Parathyroid adenoma (tissue), 2 donors: ENCODE results near the gene KICS2.

ENCODE experiments used
- H2AFZ ChIP-seq: fragments of 300-600 bp; sonication (generic); one replicate; pipeline ENCODE4 v1.7.0; 2017; ENCODE audit warnings: antibody characterized with exemption, mild to moderate bottlenecking
- H3K27ac ChIP-seq: fragments of 300-600 bp; sonication (generic); one replicate; pipeline ENCODE4 v1.7.0; 2017
- H3K27me3 ChIP-seq: fragments of 300-600 bp; sonication (generic); one replicate; pipeline ENCODE4 v1.7.0; 2017; ENCODE audit warnings: low read length; ENCODE audit not compliant: control insufficient read depth, insufficient read depth
- H3K36me3 ChIP-seq: fragments of 300-600 bp; sonication (generic); one replicate; pipeline ENCODE4 v1.7.0; 2017; ENCODE audit warnings: low read length; ENCODE audit not compliant: control insufficient read depth, insufficient read depth
- H3K4me1 ChIP-seq: fragments of 300-600 bp; sonication (generic); one replicate; pipeline ENCODE4 v1.7.0; 2017; ENCODE audit warnings: control low read depth
- H3K4me2 ChIP-seq: fragments of 300-600 bp; sonication (generic); one replicate; pipeline ENCODE4 v1.7.0; 2017; ENCODE audit warnings: low read length
- H3K4me3 ChIP-seq: fragments of 300-600 bp; sonication (generic); one replicate; pipeline ENCODE4 v1.7.0; 2017; ENCODE audit warnings: low read depth, low read length
- H3K79me2 ChIP-seq: fragments of 300-600 bp; sonication (generic); one replicate; pipeline ENCODE4 v1.7.0; 2017; ENCODE audit warnings: control low read depth
- H3K9ac ChIP-seq: fragments of 300-600 bp; sonication (generic); one replicate; pipeline ENCODE4 v1.7.0; 2017; ENCODE audit warnings: mild to moderate bottlenecking
- H3K9me3 ChIP-seq: fragments of 300-600 bp; sonication (generic); one replicate; pipeline ENCODE4 v1.7.0; 2017; ENCODE audit warnings: low read length; ENCODE audit not compliant: control insufficient read depth
- TF ChIP-seq, protein P1 (sequence below): fragments of 300-600 bp; sonication (generic); IDR thresholded peaks from one replicate; pipeline ENCODE4 v1.7.0; 2017; ENCODE audit warnings: antibody characterized with exemption, mild to moderate bottlenecking
- donor health status: primary hyperparathyroidism.

The KICS2 gene

DNA sequence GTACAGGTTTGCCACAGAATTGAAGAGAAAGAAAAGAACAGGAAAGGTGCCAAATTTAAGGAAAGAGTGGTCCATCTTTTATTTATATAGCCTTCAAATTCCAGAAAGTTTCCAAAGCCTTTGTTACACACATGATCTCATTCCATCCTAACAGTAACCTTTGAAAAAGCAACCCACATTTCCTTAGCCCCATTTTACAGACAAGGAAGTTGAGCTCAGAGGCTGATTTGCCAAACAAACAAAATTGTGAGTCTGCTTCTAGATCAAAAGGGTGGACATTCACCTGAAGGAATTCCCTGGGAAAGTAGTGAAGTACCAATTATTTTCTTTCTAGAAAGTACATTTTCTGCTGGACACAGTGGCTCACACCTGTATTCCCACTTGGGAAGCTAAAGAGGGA is 32.0 kb downstream of the KICS2 start:
- Histone ChIP-seq H3K27me3 (no peaks in the 10 kb centered on the region), H3K9me3 (no peaks in the 10 kb centered on the region), H3K9ac (no peak overlapping the region), H3K4me2 (no peak overlapping the region), H3K36me3 (no peaks in the 10 kb centered on the region), H3K4me3 (no peak overlapping the region), H3K79me2 (no peaks in the 10 kb centered on the region), H2AFZ (no peak overlapping the region), H3K4me1 (no peaks in the 10 kb centered on the region), H3K27ac (no peak overlapping the region)
- TF ChIP-seq, protein P1, sequence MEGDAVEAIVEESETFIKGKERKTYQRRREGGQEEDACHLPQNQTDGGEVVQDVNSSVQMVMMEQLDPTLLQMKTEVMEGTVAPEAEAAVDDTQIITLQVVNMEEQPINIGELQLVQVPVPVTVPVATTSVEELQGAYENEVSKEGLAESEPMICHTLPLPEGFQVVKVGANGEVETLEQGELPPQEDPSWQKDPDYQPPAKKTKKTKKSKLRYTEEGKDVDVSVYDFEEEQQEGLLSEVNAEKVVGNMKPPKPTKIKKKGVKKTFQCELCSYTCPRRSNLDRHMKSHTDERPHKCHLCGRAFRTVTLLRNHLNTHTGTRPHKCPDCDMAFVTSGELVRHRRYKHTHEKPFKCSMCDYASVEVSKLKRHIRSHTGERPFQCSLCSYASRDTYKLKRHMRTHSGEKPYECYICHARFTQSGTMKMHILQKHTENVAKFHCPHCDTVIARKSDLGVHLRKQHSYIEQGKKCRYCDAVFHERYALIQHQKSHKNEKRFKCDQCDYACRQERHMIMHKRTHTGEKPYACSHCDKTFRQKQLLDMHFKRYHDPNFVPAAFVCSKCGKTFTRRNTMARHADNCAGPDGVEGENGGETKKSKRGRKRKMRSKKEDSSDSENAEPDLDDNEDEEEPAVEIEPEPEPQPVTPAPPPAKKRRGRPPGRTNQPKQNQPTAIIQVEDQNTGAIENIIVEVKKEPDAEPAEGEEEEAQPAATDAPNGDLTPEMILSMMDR = no peak

- Histone ChIP-seq H3K4me2 (no peak overlapping the region), H2AFZ (no peak overlapping the region), H3K9me3 (no peaks in the 10 kb centered on the region), H3K27ac (no peak overlapping the region), H3K4me3 (no peak overlapping the region), H3K36me3 (no peaks in the 10 kb centered on the region), H3K9ac (no peak overlapping the region), H3K27me3 (no peaks in the 10 kb centered on the region), H3K4me1 (no peaks in the 10 kb centered on the region), H3K79me2 (no peaks in the 10 kb centered on the region)
- TF ChIP-seq, protein P1 = no peak
Observed at GRCh38 chr12:64189530-64189929, 32.6 kb downstream of the KICS2 start.

DNA sequence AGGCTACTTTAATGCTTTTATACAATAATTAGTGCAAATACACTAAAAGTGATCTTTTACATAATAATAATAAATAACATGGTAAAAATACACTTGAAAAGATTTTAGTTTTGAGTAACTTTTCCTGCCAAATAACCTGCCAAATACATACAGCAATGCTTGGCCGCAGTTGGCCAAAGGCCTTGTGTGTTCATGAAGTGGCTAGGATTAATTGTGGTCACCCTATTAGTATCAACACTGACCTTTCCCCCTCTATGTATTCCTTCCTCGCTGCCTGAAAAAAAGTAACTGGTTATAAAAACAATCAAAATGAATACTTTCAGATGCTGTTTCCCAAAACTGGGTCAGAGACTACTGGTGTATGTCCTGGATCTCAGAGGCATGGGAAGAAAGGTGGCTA is 34.3 kb downstream of the KICS2 start:
- TF ChIP-seq, protein P1 = no peak
- Histone ChIP-seq H3K4me3 (no peak overlapping the region), H3K4me1 (no peaks in the 10 kb centered on the region), H3K79me2 (no peaks in the 10 kb centered on the region), H3K36me3 (no peaks in the 10 kb centered on the region), H3K4me2 (no peak overlapping the region), H3K27me3 (no peaks in the 10 kb centered on the region), H3K9ac (no peak overlapping the region), H2AFZ (no peak overlapping the region), H3K27ac (no peak overlapping the region), H3K9me3 (no peaks in the 10 kb centered on the region)

DNA sequence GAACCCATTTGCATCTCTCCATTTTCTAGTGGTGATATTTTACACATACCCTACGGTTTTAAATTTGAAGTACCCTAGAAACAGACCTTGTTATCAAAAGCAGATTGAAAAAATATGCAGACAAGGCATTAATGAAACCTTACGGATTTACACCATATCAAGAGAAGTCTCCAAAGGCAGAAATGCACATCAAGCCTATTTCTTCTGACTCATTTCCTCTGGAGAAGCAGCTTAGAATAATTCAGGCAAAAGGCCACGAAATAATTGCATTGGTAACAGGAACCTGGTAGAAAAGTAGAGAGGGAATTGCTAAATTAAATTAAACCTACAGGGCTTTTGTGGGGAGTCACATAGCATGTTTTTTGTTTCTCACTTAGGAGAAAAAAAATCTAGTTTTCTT is 34.7 kb downstream of the KICS2 start:
- Histone ChIP-seq H3K9me3 (no peaks in the 10 kb centered on the region), H3K79me2 (no peaks in the 10 kb centered on the region), H2AFZ (no peak overlapping the region), H3K4me3 (no peak overlapping the region), H3K27ac (no peak overlapping the region), H3K4me1 (no peaks in the 10 kb centered on the region), H3K27me3 (no peaks in the 10 kb centered on the region), H3K4me2 (no peak overlapping the region), H3K36me3 (no peaks in the 10 kb centered on the region), H3K9ac (no peak overlapping the region)
- TF ChIP-seq, protein P1 = no peak

DNA sequence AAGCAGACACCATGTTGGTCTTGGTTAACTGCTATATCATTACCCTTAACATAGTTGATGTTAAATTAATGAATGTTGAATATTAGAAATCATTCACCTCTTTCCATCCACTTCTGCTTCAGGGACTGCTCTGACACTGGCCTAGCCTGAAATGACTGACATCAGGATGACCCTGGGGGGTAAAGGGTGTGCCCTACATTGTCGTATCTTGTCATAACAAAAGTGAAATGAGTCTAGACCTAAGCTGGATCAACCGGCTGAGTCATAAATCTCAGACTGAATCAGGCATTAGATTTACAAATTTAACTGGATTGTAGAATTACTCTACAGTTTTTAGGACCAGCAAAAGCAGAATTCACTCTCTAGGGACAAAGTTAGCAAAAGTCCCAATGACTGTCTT is 35.3 kb downstream of the KICS2 start:
- Histone ChIP-seq H3K9me3 (no peaks in the 10 kb centered on the region), H2AFZ (no peak overlapping the region), H3K4me2 (no peak overlapping the region), H3K4me1 (no peaks in the 10 kb centered on the region), H3K4me3 (no peak overlapping the region), H3K9ac (no peak overlapping the region), H3K27ac (no peak overlapping the region), H3K27me3 (no peaks in the 10 kb centered on the region), H3K36me3 (no peaks in the 10 kb centered on the region), H3K79me2 (no peaks in the 10 kb centered on the region)
- TF ChIP-seq, protein P1 = no peak
